Measurements from ENCODE around the gene PDLIM1. TPM values are rescaled to one million over a fixed set of nuclear protein-coding genes. Genes with fewer than 3 reads are reported as not detected.

PDLIM1 gene
- total and polyA plus RNA-seq, 2 of the 13 experiments (the other 11 are each of a cell fraction or from before 2014, with no cell fraction given) = 119 to 123 TPM

GRCh38 chr10:95244152-95244551 lies 46.7 kb downstream of the PDLIM1 start:
- DNase-seq (ENCODE audit: low spot score) (no peak), ATAC-seq (no peak), FAIRE-seq (no peak)
- no peaks in the 10 kb centered on the region for H3K9me3 ChIP-seq (ENCODE audit: low read length)
- intact Hi-C loops (cut with micrococcal nuclease; ENCODE audit: unreplicated experiment) (no loop called here), in situ Hi-C loops (cut with HindIII; ENCODE audit: extremely low pct_ligation_motif_present, low pct_unique_long_range_greater_than_20kb) (loop anchor here (5.0 to 25.0 kb wide), 2 partner anchors 112 to 607 kb away; no protein-coding TSS in a partner anchor)
- no peak overlapping the region for H3K27ac ChIP-seq (ENCODE audit: extremely low read length, insufficient read depth, low read length)
- ChIA-PET CTCF (ENCODE audit: low intra/inter-chr PET ratio, low total read pairs) (interaction anchor here (2.2 kb wide), 1 partner anchor 111 kb away, joined by 34 read pairs; no protein-coding TSS in a partner anchor), POLR2A (no interaction called here)
- BruUV-seq (replicated peaks) = no TSS peak
- WGBS (ENCODE audit: low lambda C conversion rate) = 92% methylated on average over 2 of the region's 2 CpGs
- no peaks in the 10 kb centered on the region for H3K27me3 ChIP-seq (ENCODE audit: control insufficient read depth in 1 of 2, insufficient read depth in 2 of 2, low read length in 2 of 2)
- H4K20me1 ChIP-seq (ENCODE audit: insufficient read depth, low read length) = 0 out of 2 replicates have a peak, but pooled peaks cover 6% of the 10 kb centered on the region
- no peak overlapping the region for H3K4me2 ChIP-seq (ENCODE audit: low read depth, low read length)
- H3K9ac ChIP-seq (ENCODE audit: insufficient read depth, low read depth, low read length) = no peak overlapping the region
- H3K4me1 ChIP-seq (ENCODE audit: insufficient read depth, low read length) = peaks cover 19% of the 10 kb centered on the region
- no peak overlapping the region for H2AFZ ChIP-seq (ENCODE audit: low read length)
- H3K79me2 ChIP-seq (ENCODE audit: insufficient read depth, low read length) = no peaks in the 10 kb centered on the region
- no peak for TF ChIP-seq ZSCAN5A (CRISPR knock-in tag; IDR thresholded peaks at IDR 0.05; ENCODE audit: borderline replicate concordance)
- TF ChIP-seq TCF12 (IDR thresholded peaks at IDR 0.05) = no peak
- TF ChIP-seq TCF12 (CRISPR knock-in tag; IDR thresholded peaks at IDR 0.05) = no peak
- no peak for TF ChIP-seq SSRP1 (CRISPR knock-in tag; IDR thresholded peaks at IDR 0.05)
- TF ChIP-seq KLF13 (CRISPR knock-in tag; IDR thresholded peaks at IDR 0.05) = no peak
- TF ChIP-seq ATF7 (IDR thresholded peaks at IDR 0.05) = no peak
- TF ChIP-seq ATF7 (CRISPR knock-in tag; IDR thresholded peaks at IDR 0.05) = no peak
- TF ChIP-seq ZNF703 (CRISPR knock-in tag; IDR thresholded peaks at IDR 0.05; ENCODE audit: borderline replicate concordance) = no peak
- H3K36me3 ChIP-seq (replicated peaks in 1 of 2; ENCODE audit: control insufficient read depth in 1 of 2, insufficient read depth in 2 of 2, low read length in 2 of 2) = peaks cover 38 to 82% of the 10 kb centered on the region in 2 experiments
- H3K4me3 ChIP-seq (replicated peaks in 1 of 3; ENCODE audit: insufficient read depth in 1 of 3, low read depth in 2 of 3, low read length in 3 of 3) = no peak overlapping the region

GRCh38 chr10:95243318-95243617 lies 47.5 kb downstream of the PDLIM1 start:
- Histone ChIP-seq H3K4me2 (ENCODE audit: low read depth, low read length) (no peak overlapping the region), H3K27ac (ENCODE audit: extremely low read length, insufficient read depth, low read length) (no peak overlapping the region), H3K9me3 (ENCODE audit: low read length) (no peaks in the 10 kb centered on the region), H3K4me3 (replicated peaks in 1 of 3; ENCODE audit: insufficient read depth in 1 of 3, low read depth in 2 of 3, low read length in 3 of 3) (no peak overlapping the region), H3K9ac (ENCODE audit: insufficient read depth, low read depth, low read length) (no peak overlapping the region), H3K79me2 (ENCODE audit: insufficient read depth, low read length) (no peaks in the 10 kb centered on the region), H4K20me1 (ENCODE audit: insufficient read depth, low read length) (0 out of 2 replicates have a peak, but pooled peaks cover 6% of the 10 kb centered on the region), H3K36me3 (replicated peaks in 1 of 2; ENCODE audit: control insufficient read depth in 1 of 2, insufficient read depth in 2 of 2, low read length in 2 of 2) (peaks cover 35 to 80% of the 10 kb centered on the region in 2 experiments), H3K4me1 (ENCODE audit: insufficient read depth, low read length) (peaks cover 19% of the 10 kb centered on the region), H2AFZ (ENCODE audit: low read length) (no peak overlapping the region), H3K27me3 (ENCODE audit: control insufficient read depth in 1 of 2, insufficient read depth in 2 of 2, low read length in 2 of 2) (no peaks in the 10 kb centered on the region)
- 93% methylated on average over 3 of the region's 3 CpGs for WGBS (ENCODE audit: low lambda C conversion rate)
- no TSS peak for BruUV-seq (replicated peaks)
- FAIRE-seq (no peak), DNase-seq (ENCODE audit: low spot score) (no peak), ATAC-seq (no peak)
- POLR2A ChIA-PET = no interaction called here
- in situ Hi-C loops (cut with HindIII; ENCODE audit: extremely low pct_ligation_motif_present, low pct_unique_long_range_greater_than_20kb) (loop anchor here (5.0 to 25.0 kb wide), 2 partner anchors 111 to 606 kb away; no protein-coding TSS in a partner anchor), intact Hi-C loops (cut with micrococcal nuclease; ENCODE audit: unreplicated experiment) (loop anchor here (1.0 kb wide), 2 partner anchors 35 to 110 kb away; no protein-coding TSS in a partner anchor)
- CTCF ChIA-PET (ENCODE audit: low intra/inter-chr PET ratio, low total read pairs) = interaction anchor here (1.2 to 2.2 kb wide), 2 partner anchors 108 to 110 kb away, joined by 3 to 34 read pairs; no protein-coding TSS in a partner anchor
- TF ChIP-seq ZNF362 (CRISPR knock-in tag; IDR thresholded peaks at IDR 0.05; ENCODE audit: borderline replicate concordance) = no peak
- no peak for TF ChIP-seq ZKSCAN1 (IDR thresholded peaks at IDR 0.05; ENCODE audit: low read length)
- TF ChIP-seq NFAT5 (CRISPR knock-in tag; IDR thresholded peaks at IDR 0.05) = no peak
- no peak for TF ChIP-seq ZSCAN9 (CRISPR knock-in tag; IDR thresholded peaks at IDR 0.05; ENCODE audit: borderline replicate concordance)
